Esophagus squamous epithelium (tissue), 5 donors: ENCODE data around the gene LRRC4C. TPM values are rescaled to one million over a fixed set of nuclear protein-coding genes. Genes with fewer than 3 reads are reported as not detected.
"Not testable (repeated sequence)": the region's sequence is repeated elsewhere in the genome, so short reads cannot be mapped to it uniquely, and the experiment has no call there.

Source experiments
- DNase-seq: peaks from one replicate; lab custom pipeline; 2025; lab: John Stamatoyannopoulos, UW
- H3K27ac ChIP-seq, 4 donors: fragments of 200-600 bp; sonication (generic); one replicate each; pipeline ENCODE4 v1.5.1; 2016 to 2019; ENCODE audit warnings: mild to moderate bottlenecking in 1 of 4
- H3K27me3 ChIP-seq, 4 donors: fragments of 200-600 bp; sonication (generic); 1 replicate in 3 of 4; 2 replicates in 1 of 4; pipeline versions ENCODE4 v1.5.1 to v1.6.0; 2017 to 2021; ENCODE audit warnings: antibody characterized with exemption in 1 of 4
- H3K36me3 ChIP-seq, 3 donors: fragments of 200-600 bp; sonication (generic); one replicate each; pipeline ENCODE4 v1.5.1; 2016 to 2019
- H3K4me1 ChIP-seq, 3 donors: fragments of 200-600 bp; sonication (generic); one replicate each; pipeline ENCODE4 v1.5.1; 2017 to 2019
- H3K4me3 ChIP-seq, 4 donors: fragments of 200-600 bp; sonication (generic); 1 replicate in 3 of 4; 2 replicates in 1 of 4; pipeline ENCODE4 v1.5.1; 2016 to 2019; ENCODE audit warnings: mild to moderate bottlenecking in 2 of 4, moderate library complexity in 1 of 4
- H3K9me3 ChIP-seq, 3 donors: fragments of 200-600 bp; sonication (generic); one replicate each; pipeline ENCODE4 v1.5.1; 2016 to 2019
- CTCF ChIP-seq, 6 experiments: fragments of 450-650 bp in 4 of 6; fragments of 200-600 bp in 2 of 6; sonication (generic) in 2 of 6; IDR thresholded peaks; one replicate each; pipeline ENCODE4 v1.5.1; 2016 to 2019; ENCODE audit warnings: antibody characterized with exemption in 6 of 6, mild to moderate bottlenecking in 4 of 6, moderate library complexity in 4 of 6
- POLR2A ChIP-seq, 4 donors: fragments of 450-650 bp; IDR thresholded peaks; one replicate each; pipeline ENCODE4 v1.6.1; 2017; ENCODE audit warnings: antibody characterized with exemption in 4 of 4, mild to moderate bottlenecking in 4 of 4, moderate library complexity in 3 of 4
- WGBS, 2 donors: methylation state at CpG; one replicate each; pipeline ENCODE4 v1.1.5; 2018; 5-methylcytosine and 5-hydroxymethylcytosine counted together
- intact Hi-C: fragments of 100-400 bp; cut with DNase I; formaldehyde crosslinking; loops from one replicate; pipeline ENCODE4 v1.15.0; 2022
- total RNA-seq, 4 donors: library from RNA; depleted of rRNA; stranded (reverse); fragments of >200 nt; gene quantifications; one replicate each; pipeline ENCODE4 v1.1.0, GENCODE V29; 2016
- donor health status: DM: yes; HTN: yes; CAD: no.

LRRC4C gene
- total RNA-seq, 4 donors from 2014 or later: 0.09 to 0.38 (median 0.30) TPM; not detected in 1

GRCh38 chr11:40867991-40868632, 591.3 kb downstream of the LRRC4C start:
- DNase-seq: no peak
- Histone ChIP-seq H3K9me3 (no peaks in the 10 kb centered on the region), H3K4me3 (no peak overlapping the region), H3K27ac (no peak overlapping the region), H3K4me1 (no peaks in the 10 kb centered on the region), H3K36me3 (no peaks in the 10 kb centered on the region), H3K27me3 (no peaks in the 10 kb centered on the region)
- TF ChIP-seq POLR2A (IDR thresholded peaks at IDR 0.05): no peak
- no peak for TF ChIP-seq CTCF (IDR thresholded peaks at IDR 0.05)
- 60% methylated on average over 3 of the region's 3 CpGs for WGBS, 2 donors
- intact Hi-C loops: no loop called here

GRCh38 chr11:40857754-40858153, 601.7 kb downstream of the LRRC4C start:
- H3K4me1 ChIP-seq, H3K27me3 ChIP-seq, H3K27ac ChIP-seq, H3K4me3 ChIP-seq, intact Hi-C loops, DNase-seq, H3K36me3 ChIP-seq, H3K9me3 ChIP-seq: not testable (repeated sequence)
- WGBS, 2 donors: 25 to 71% methylated on average over 1 of the region's 1 CpG

- Histone ChIP-seq H3K4me3 (no peak overlapping the region), H3K27me3 (no peaks in the 10 kb centered on the region), H3K9me3 (no peaks in the 10 kb centered on the region), H3K27ac (no peak overlapping the region), H3K36me3 (no peaks in the 10 kb centered on the region), H3K4me1 (no peaks in the 10 kb centered on the region)
- 64 to 70% methylated on average over 5 of the region's 5 CpGs for WGBS, 2 donors
- no peak for TF ChIP-seq POLR2A (IDR thresholded peaks at IDR 0.05)
- DNase-seq: no peak
- intact Hi-C loops: no loop called here
Measured at GRCh38 chr11:40842750-40843339, 616.6 kb downstream of the LRRC4C start.

GRCh38 chr11:40841231-40841630, 618.2 kb downstream of the LRRC4C start:
- H3K27me3 ChIP-seq: no peaks in the 10 kb centered on the region
- no peak for DNase-seq
- no peak overlapping the region for H3K4me3 ChIP-seq
- H3K4me1 ChIP-seq: no peaks in the 10 kb centered on the region
- no peaks in the 10 kb centered on the region for H3K36me3 ChIP-seq
- H3K27ac ChIP-seq: no peak overlapping the region
- TF ChIP-seq POLR2A (IDR thresholded peaks at IDR 0.05): no peak
- TF ChIP-seq CTCF (IDR thresholded peaks at IDR 0.05): no peak
- intact Hi-C loops: no loop called here
- WGBS, 2 donors: 89 to 100% methylated on average over 1 of the region's 1 CpG
- H3K9me3 ChIP-seq: no peaks in the 10 kb centered on the region

- Histone ChIP-seq H3K36me3 (no peaks in the 10 kb centered on the region), H3K4me3 (no peak overlapping the region), H3K27me3 (no peaks in the 10 kb centered on the region), H3K9me3 (no peaks in the 10 kb centered on the region), H3K4me1 (no peaks in the 10 kb centered on the region), H3K27ac (no peak overlapping the region)
- intact Hi-C loops: no loop called here
- WGBS, 2 donors: 83 to 91% methylated on average over 1 of the region's 1 CpG
- no peak for DNase-seq
- TF ChIP-seq POLR2A (IDR thresholded peaks at IDR 0.05) (no peak), CTCF (IDR thresholded peaks at IDR 0.05) (no peak)
Measured at GRCh38 chr11:40838181-40838683, 621.2 kb downstream of the LRRC4C start.

GRCh38 chr11:40827116-40827515, 632.3 kb downstream of the LRRC4C start:
- WGBS, 2 donors: 70 to 72% methylated on average over 3 of the region's 3 CpGs
- no peak for DNase-seq
- H3K9me3 ChIP-seq: no peaks in the 10 kb centered on the region
- no peak overlapping the region for H3K4me3 ChIP-seq
- no peaks in the 10 kb centered on the region for H3K36me3 ChIP-seq
- H3K27me3 ChIP-seq: no peaks in the 10 kb centered on the region
- no peak overlapping the region for H3K27ac ChIP-seq
- intact Hi-C loops: no loop called here
- H3K4me1 ChIP-seq: no peaks in the 10 kb centered on the region
- TF ChIP-seq POLR2A (IDR thresholded peaks at IDR 0.05) (no peak), CTCF (IDR thresholded peaks at IDR 0.05) (no peak)
